DMS 273 treated with DMSO at 0.1 percent for 48 hours (cell line): ENCODE measurements around the gene DNASE2.

Source experiments
- DNase-seq: peaks from one replicate; lab custom pipeline; 2025; lab: John Stamatoyannopoulos, UW

DNASE2 gene

GRCh38 chr19:12886969-12887747 is 5.9 kb upstream of the DNASE2 start, which contains the start of gene KLF1:
Gene KLF1, minus strand, starts transcription at chr19:12887201. Its CDS starts 61 bp downstream, at chr19:12887140.
- DNase-seq = no peak

- no peak for DNase-seq
These were observed 5.4 kb upstream of the DNASE2 start for GRCh38 chr19:12886651-12886968.

GRCh38 chr19:12885749-12886650 is 4.8 kb upstream of the DNASE2 start:
- no peak for DNase-seq

- DNase-seq = peak; percentile 42
These were observed 3.9 kb upstream of the DNASE2 start for GRCh38 chr19:12884926-12885748.

GRCh38 chr19:12884627-12884925 is 3.3 kb upstream of the DNASE2 start:
- DNase-seq = no peak

- DNase-seq = no peak
These were observed 3.0 kb upstream of the DNASE2 start for GRCh38 chr19:12884202-12884601.

GRCh38 chr19:12882589-12882988 is 1.3 kb upstream of the DNASE2 start:
- DNase-seq = no peak

- no peak for DNase-seq
These were observed 588 bp downstream of the DNASE2 start for GRCh38 chr19:12880551-12881171.

GRCh38 chr19:12875086-12875485 is 6.2 kb downstream of the DNASE2 start:
- no peak for DNase-seq

- DNase-seq = no peak
These were observed 7.1 kb downstream of the DNASE2 start for GRCh38 chr19:12873891-12874745.

- no peak for DNase-seq
These were observed 8.0 kb downstream of the DNASE2 start for GRCh38 chr19:12872941-12873890.

GRCh38 chr19:12872255-12872654 is 9.0 kb downstream of the DNASE2 start:
- DNase-seq = no peak

GRCh38 chr19:12871681-12872080 is 9.6 kb downstream of the DNASE2 start:
- DNase-seq = no peak

GRCh38 chr19:12868540-12869112 is 12.6 kb downstream of the DNASE2 start:
- no peak for DNase-seq

- no peak for DNase-seq
These were observed 13.8 kb downstream of the DNASE2 start for GRCh38 chr19:12867120-12868099.

- DNase-seq = no peak
These were observed 14.7 kb downstream of the DNASE2 start for GRCh38 chr19:12866416-12867119.

GRCh38 chr19:12865746-12866415 is 15.4 kb downstream of the DNASE2 start:
- no peak for DNase-seq
